WTC11 (cell line): ENCODE data around the gene FBXO42.

Experiments used
- ETV6 ChIP-seq: sonication (generic); formaldehyde crosslinking; IDR thresholded peaks from 2 replicates; pipeline ENCODE4 v1.8.1; 2022; ENCODE audit warnings: mild to moderate bottlenecking, missing genetic modification reagents
- GTF2I ChIP-seq: fragments of 250-450 bp; sonication (Bioruptor Pico); conservative IDR thresholded peaks from 2 replicates; pipeline ENCODE4 v1.4.0; 2021; ENCODE audit warnings: mild to moderate bottlenecking
- IRF2 ChIP-seq: sonication (generic); formaldehyde crosslinking; IDR thresholded peaks from 2 replicates; pipeline ENCODE4 v1.8.0; 2022; ENCODE audit warnings: low read depth, missing genetic modification reagents, borderline replicate concordance
- MXD4 ChIP-seq: fragments of 250-450 bp; sonication (Bioruptor Pico); IDR thresholded peaks from 2 replicates; pipeline ENCODE4 v1.8.0; 2021; ENCODE audit warnings: mild to moderate bottlenecking, moderate library complexity, borderline replicate concordance
- MYBL2 ChIP-seq: sonication (generic); formaldehyde crosslinking; IDR thresholded peaks from 2 replicates; pipeline ENCODE4 v1.8.1; 2023; ENCODE audit warnings: mild to moderate bottlenecking, moderate library complexity, missing genetic modification reagents
- RELA ChIP-seq: sonication (generic); formaldehyde crosslinking; IDR thresholded peaks from 2 replicates; pipeline ENCODE4 v1.8.1; 2022; ENCODE audit warnings: missing genetic modification reagents, mild to moderate bottlenecking, borderline replicate concordance
- SP1 ChIP-seq: sonication (generic); formaldehyde crosslinking; conservative IDR thresholded peaks from 2 replicates; pipeline ENCODE4 v1.8.1; 2022; ENCODE audit warnings: missing genetic modification reagents
- TEAD1 ChIP-seq: sonication (generic); formaldehyde crosslinking; IDR thresholded peaks from 2 replicates; pipeline ENCODE4 v1.8.0; 2022; ENCODE audit warnings: mild to moderate bottlenecking, missing genetic modification reagents
- ZNF423 ChIP-seq: fragments of 250-450 bp; sonication (Bioruptor Pico); IDR thresholded peaks from 2 replicates; pipeline ENCODE4 v2.1.2; 2022; ENCODE audit warnings: mild to moderate bottlenecking, moderate library complexity
- TF ChIP-seq, protein P1 (sequence below): fragments of 200-600 bp; IDR thresholded peaks from 2 replicates; pipeline ENCODE4 v1.8.0; 2022; ENCODE audit warnings: antibody characterized with exemption
- TF ChIP-seq, protein P2 (sequence below): sonication (generic); formaldehyde crosslinking; IDR thresholded peaks from 2 replicates; pipeline ENCODE4 v1.8.0; 2022; ENCODE audit warnings: mild to moderate bottlenecking, missing genetic modification reagents

DNA sequence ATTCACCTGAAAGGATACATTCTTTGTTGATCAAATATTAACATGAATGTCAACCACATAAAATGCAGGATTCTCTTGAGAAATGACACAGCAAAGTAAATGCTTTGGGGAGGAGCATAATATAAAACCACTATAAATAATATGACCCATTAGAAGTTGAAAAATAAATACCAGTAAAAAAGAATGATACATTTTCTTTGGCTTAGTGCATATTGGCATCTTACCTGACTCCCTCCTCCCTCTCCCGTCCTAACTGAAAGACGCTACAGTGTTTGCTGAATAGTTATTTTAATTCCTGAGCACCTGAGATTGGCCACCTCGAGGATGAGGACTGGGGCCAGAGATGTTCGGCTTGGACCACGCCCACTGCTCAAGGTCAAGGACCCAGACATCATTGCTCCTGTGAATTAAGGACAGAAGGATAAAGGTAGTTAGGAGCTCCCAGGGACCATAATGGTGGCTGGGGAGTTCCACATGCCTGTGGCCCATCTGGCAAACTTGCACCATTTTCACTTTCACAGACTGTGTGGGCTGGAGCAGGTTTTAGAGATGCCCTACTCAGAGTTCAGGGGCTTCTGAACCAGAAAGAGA is 98.9 kb downstream of the FBXO42 start:
- TF ChIP-seq ETV6 (CRISPR knock-in tag) (no peak), RELA (CRISPR knock-in tag) (no peak), TEAD1 (CRISPR knock-in tag) (no peak), MYBL2 (no peak), MXD4 (no peak), ZNF423 (CRISPR knock-in tag) (no peak), GTF2I (CRISPR knock-in tag) (no peak), IRF2 (CRISPR knock-in tag) (no peak), SP1 (CRISPR knock-in tag) (no peak)
- TF ChIP-seq, protein P1, sequence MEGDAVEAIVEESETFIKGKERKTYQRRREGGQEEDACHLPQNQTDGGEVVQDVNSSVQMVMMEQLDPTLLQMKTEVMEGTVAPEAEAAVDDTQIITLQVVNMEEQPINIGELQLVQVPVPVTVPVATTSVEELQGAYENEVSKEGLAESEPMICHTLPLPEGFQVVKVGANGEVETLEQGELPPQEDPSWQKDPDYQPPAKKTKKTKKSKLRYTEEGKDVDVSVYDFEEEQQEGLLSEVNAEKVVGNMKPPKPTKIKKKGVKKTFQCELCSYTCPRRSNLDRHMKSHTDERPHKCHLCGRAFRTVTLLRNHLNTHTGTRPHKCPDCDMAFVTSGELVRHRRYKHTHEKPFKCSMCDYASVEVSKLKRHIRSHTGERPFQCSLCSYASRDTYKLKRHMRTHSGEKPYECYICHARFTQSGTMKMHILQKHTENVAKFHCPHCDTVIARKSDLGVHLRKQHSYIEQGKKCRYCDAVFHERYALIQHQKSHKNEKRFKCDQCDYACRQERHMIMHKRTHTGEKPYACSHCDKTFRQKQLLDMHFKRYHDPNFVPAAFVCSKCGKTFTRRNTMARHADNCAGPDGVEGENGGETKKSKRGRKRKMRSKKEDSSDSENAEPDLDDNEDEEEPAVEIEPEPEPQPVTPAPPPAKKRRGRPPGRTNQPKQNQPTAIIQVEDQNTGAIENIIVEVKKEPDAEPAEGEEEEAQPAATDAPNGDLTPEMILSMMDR, result no peak
- TF ChIP-seq, protein P2, sequence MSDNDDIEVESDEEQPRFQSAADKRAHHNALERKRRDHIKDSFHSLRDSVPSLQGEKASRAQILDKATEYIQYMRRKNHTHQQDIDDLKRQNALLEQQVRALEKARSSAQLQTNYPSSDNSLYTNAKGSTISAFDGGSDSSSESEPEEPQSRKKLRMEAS (CRISPR knock-in tag), result no peak
